ENCODE data around the gene C18orf63. TPM values are rescaled to one million over a fixed set of nuclear protein-coding genes. Genes with fewer than 3 reads are reported as not detected.
A peak's percentile ranks its signal among the peaks of the same experiment; 100 is the strongest.

Gene C18orf63
- total RNA-seq, 2 donors from 2014 or later, result not detected

DNA sequence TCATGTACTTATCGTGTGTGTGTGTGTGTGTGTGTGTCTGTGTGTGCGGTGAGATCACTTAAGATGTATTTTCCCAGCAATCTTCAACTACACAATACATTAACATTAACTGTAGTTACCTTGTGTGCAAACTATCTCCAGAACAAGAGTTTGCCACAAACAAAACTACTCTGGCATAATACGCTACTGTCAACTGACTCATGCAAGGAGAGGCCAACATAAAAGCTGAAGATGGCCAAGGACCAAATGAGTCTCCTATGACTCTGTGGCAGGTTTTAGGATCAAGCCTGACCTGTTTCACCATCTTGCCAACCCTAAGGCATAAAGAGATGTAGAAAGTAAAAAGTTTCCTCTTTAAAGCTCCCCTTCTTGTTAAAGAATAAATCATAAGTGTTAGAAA, 44.0 kb upstream of the C18orf63 start:
- H3K27ac ChIP-seq, result no peak overlapping the region
- no peaks in the 10 kb centered on the region for H3K36me3 ChIP-seq (replicated peaks in 1 of 2; ENCODE audit: insufficient read depth in 1 of 2, low read depth in 2 of 2)
- no peaks in the 10 kb centered on the region for H3K27me3 ChIP-seq
- intact Hi-C loops (cut with DNase I), result loop anchor here (10.0 kb wide), 1 partner anchor 77 kb away; no protein-coding TSS in a partner anchor
- H3K4me3 ChIP-seq, result no peak overlapping the region
- H3K4me1 ChIP-seq, result peaks cover 91% of the 10 kb centered on the region
- no peaks in the 10 kb centered on the region for H3K9me3 ChIP-seq
- WGBS, 2 donors, result 71 to 78% methylated on average over 3 of the region's 3 CpGs
- DNase-seq (no peak), ATAC-seq (no peak)
- no peak for TF ChIP-seq CTCF (IDR thresholded peaks at IDR 0.05)
- TF ChIP-seq POLR2A (IDR thresholded peaks at IDR 0.05), result no peak

GRCh38 chr18:74273394-74273793, 42.2 kb upstream of the C18orf63 start:
- H3K4me1 ChIP-seq, result peaks cover 92% of the 10 kb centered on the region
- H3K9me3 ChIP-seq, result no peaks in the 10 kb centered on the region
- peak in 1 of 4 donors; percentile 49 for DNase-seq
- intact Hi-C loops (cut with DNase I), result loop anchor here (10.0 kb wide), 1 partner anchor 79 kb away; no protein-coding TSS in a partner anchor
- peak; percentile 37 for ATAC-seq
- TF ChIP-seq POLR2A (IDR thresholded peaks at IDR 0.05) (no peak), CTCF (IDR thresholded peaks at IDR 0.05) (no peak)
- WGBS, 2 donors, result 17 to 25% methylated on average over 3 of the region's 3 CpGs
- H3K4me3 ChIP-seq, result no peak overlapping the region
- peak overlapping the region; percentile 16 to 34 (median 22) for H3K27ac ChIP-seq
- no peaks in the 10 kb centered on the region for H3K27me3 ChIP-seq
- H3K36me3 ChIP-seq (replicated peaks in 1 of 2; ENCODE audit: insufficient read depth in 1 of 2, low read depth in 2 of 2), result no peaks in the 10 kb centered on the region

- peaks cover 89% of the 10 kb centered on the region for H3K4me1 ChIP-seq
- H3K9me3 ChIP-seq, result no peaks in the 10 kb centered on the region
- H3K27ac ChIP-seq, result no peak overlapping the region
- intact Hi-C loops (cut with DNase I), result loop anchor here (10.0 kb wide), 1 partner anchor 80 kb away; no protein-coding TSS in a partner anchor
- no peaks in the 10 kb centered on the region for H3K27me3 ChIP-seq
- DNase-seq (no peak), ATAC-seq (no peak)
- H3K4me3 ChIP-seq, result no peak overlapping the region
- 58 to 70% methylated on average over 4 of the region's 4 CpGs for WGBS, 2 donors
- TF ChIP-seq CTCF (IDR thresholded peaks at IDR 0.05) (no peak), POLR2A (IDR thresholded peaks at IDR 0.05) (no peak)
- no peaks in the 10 kb centered on the region for H3K36me3 ChIP-seq (replicated peaks in 1 of 2; ENCODE audit: insufficient read depth in 1 of 2, low read depth in 2 of 2)
These were observed 40.9 kb upstream of the C18orf63 start for GRCh38 chr18:74274700-74275099.

DNA sequence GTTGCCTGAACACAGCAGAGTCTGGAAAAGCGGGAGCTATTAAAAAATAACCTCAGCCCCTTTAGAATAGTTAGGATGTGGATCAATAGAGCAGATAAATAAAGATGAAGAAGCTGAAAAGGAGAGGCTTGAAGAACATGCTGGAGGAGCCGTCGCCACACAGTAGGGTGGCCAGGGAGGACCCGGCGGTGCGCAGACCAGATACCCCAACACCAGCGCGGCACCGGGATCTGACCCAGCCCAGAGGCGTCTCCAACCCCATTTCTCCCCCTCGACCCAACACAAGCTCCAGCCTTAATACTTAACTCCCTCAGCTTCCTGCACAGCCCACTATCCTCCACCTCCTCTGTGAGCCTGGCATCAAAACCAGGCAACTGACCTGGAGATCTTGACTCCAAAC, 39.9 kb upstream of the C18orf63 start:
- Histone ChIP-seq H3K27ac (no peak overlapping the region), H3K36me3 (replicated peaks in 1 of 2; ENCODE audit: insufficient read depth in 1 of 2, low read depth in 2 of 2) (no peaks in the 10 kb centered on the region), H3K4me1 (peaks cover 89% of the 10 kb centered on the region), H3K9me3 (no peaks in the 10 kb centered on the region), H3K27me3 (no peaks in the 10 kb centered on the region), H3K4me3 (no peak overlapping the region)
- TF ChIP-seq POLR2A (IDR thresholded peaks at IDR 0.05) (no peak), CTCF (IDR thresholded peaks at IDR 0.05) (no peak)
- 74 to 81% methylated on average over 8 to 11 of the region's 11 CpGs for WGBS, 2 donors
- intact Hi-C loops (cut with DNase I), result loop anchor here (10.0 kb wide), 1 partner anchor 81 kb away; no protein-coding TSS in a partner anchor
- ATAC-seq, result no peak
- DNase-seq, result no peak

DNA sequence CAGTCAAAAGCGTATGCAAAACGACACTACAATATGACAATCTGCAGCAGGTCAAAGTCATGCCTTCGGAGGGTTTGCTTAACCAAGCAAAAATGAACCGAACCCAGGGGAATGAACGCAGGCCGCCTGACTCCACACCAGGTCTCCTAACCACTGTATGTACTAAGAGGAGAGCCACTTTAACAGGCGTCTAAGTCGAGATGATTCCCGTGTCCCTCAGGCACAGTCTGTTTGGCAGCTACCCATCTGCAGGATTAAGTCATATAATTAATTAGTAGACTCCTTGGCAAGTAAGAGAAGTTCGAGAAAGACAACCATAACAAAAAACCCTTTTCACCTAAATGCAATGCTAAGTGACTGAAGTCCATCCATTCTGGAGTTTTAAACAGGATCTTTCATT, 39.0 kb upstream of the C18orf63 start:
- 34 to 48% methylated on average over 10 of the region's 10 CpGs for WGBS, 2 donors
- no peak for TF ChIP-seq POLR2A (IDR thresholded peaks at IDR 0.05)
- no peak for TF ChIP-seq CTCF (IDR thresholded peaks at IDR 0.05)
- DNase-seq, result no peak
- H3K4me1 ChIP-seq, result peaks cover 89% of the 10 kb centered on the region
- H3K36me3 ChIP-seq (replicated peaks in 1 of 2; ENCODE audit: insufficient read depth in 1 of 2, low read depth in 2 of 2), result no peaks in the 10 kb centered on the region
- no peak for ATAC-seq
- H3K4me3 ChIP-seq, result no peak overlapping the region
- no peaks in the 10 kb centered on the region for H3K9me3 ChIP-seq
- no peak overlapping the region for H3K27ac ChIP-seq
- intact Hi-C loops (cut with DNase I), result loop anchor here (10.0 kb wide), 1 partner anchor 82 kb away; no protein-coding TSS in a partner anchor
- H3K27me3 ChIP-seq, result no peaks in the 10 kb centered on the region
